Measurements from ENCODE around the gene INSM2. TPM values are rescaled to one million over a fixed set of nuclear protein-coding genes. Genes with fewer than 3 reads are reported as not detected.

The INSM2 gene
- total and polyA plus RNA-seq, 2 of the 4 experiments (the other 2 are of a cell fraction): not detected

DNA sequence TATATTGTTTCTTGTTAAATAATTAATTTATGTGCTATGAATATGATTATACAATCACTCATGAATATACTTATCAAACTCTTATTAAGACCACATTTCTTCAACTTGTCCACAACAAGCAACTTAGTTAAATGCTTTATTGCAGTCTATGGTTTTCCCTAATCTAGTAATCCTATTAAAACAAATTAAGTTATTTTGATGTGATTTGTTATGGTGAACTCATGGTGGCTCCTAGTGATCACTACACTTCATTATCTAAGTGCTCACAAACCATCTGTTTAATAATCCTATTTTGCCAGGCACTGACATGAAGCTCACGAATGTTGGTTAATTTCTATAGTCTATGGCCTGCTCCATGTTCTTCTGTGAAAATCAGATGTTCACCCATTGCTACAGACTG, 42.9 kb downstream of the INSM2 start:
- WGBS, 2 experiments (ENCODE audit: extremely low coverage in 2 of 2, insufficient read length in 1 of 2): no CpG with 5 or more reads among the region's 1 CpG

More for the DNA sequence above, 42.9 kb downstream of the INSM2 start:
- BruUV-seq (replicated peaks): no TSS peak
- H3K27ac ChIP-seq (ENCODE audit: insufficient read depth, low read length): no peak overlapping the region
- ChIA-PET POLR2A (ENCODE audit: unreplicated experiment) (no interaction called here), CTCF (no interaction called here)
- dilution Hi-C loops (cut with HindIII; ENCODE audit: low sequenced_read_pairs, unreplicated experiment): no loop called here
- no peaks in the 10 kb centered on the region for H3K4me1 ChIP-seq (ENCODE audit: control insufficient read depth, insufficient read depth, low read length)
- H3K14ac ChIP-seq (replicated peaks; ENCODE audit: low read depth, low read length): no peak overlapping the region
- H3K23ac ChIP-seq (ENCODE audit: low read depth, low read length): no peak overlapping the region
- no peak overlapping the region for H3K56ac ChIP-seq (ENCODE audit: extremely low read depth, insufficient read depth, low read length)
- H3K9me3 ChIP-seq (ENCODE audit: control insufficient read depth, insufficient read depth, low read length): no peaks in the 10 kb centered on the region
- H4K8ac ChIP-seq (ENCODE audit: low read depth in 2 of 2, low read length in 2 of 2): no peak overlapping the region
- no peak overlapping the region for H3K4me3 ChIP-seq (ENCODE audit: insufficient read depth, low read depth, low read length)
- no peak overlapping the region for H2AFZ ChIP-seq (replicated peaks; ENCODE audit: low read length, poor library complexity)
- intact Hi-C loops (cut with micrococcal nuclease): no loop called here
- no peak for ATAC-seq (ENCODE audit: low read depth)
- no peaks in the 10 kb centered on the region for H3K27me3 ChIP-seq (ENCODE audit: control insufficient read depth, insufficient read depth, low read length)
- no peak overlapping the region for H2AK5ac ChIP-seq (ENCODE audit: low read depth, low read length)
- H2BK5ac ChIP-seq (ENCODE audit: low read depth, low read length, poor library complexity, severe bottlenecking): no peak overlapping the region
- no peak overlapping the region for H2AK9ac ChIP-seq (replicated peaks; ENCODE audit: low read depth, low read length, poor library complexity)
- H4K91ac ChIP-seq (ENCODE audit: insufficient read depth, low read depth, low read length): no peak overlapping the region
- H4K5ac ChIP-seq (ENCODE audit: low read depth, low read length): no peak overlapping the region
- DNase-seq: no peak
- H2BK15ac ChIP-seq (ENCODE audit: low read depth, low read length): no peak overlapping the region
- H3K4me2 ChIP-seq (ENCODE audit: low read depth, low read length): no peak overlapping the region
- no peaks in the 10 kb centered on the region for H3K9me1 ChIP-seq (ENCODE audit: insufficient read depth, low read length)
- H3K36me3 ChIP-seq (ENCODE audit: control insufficient read depth, insufficient read depth, low read length): no peaks in the 10 kb centered on the region
- in situ Hi-C loops (cut with MboI; ENCODE audit: low sequenced_read_pairs): no loop called here
- H2BK120ac ChIP-seq (ENCODE audit: low read depth, low read length): no peak overlapping the region
- H3K79me1 ChIP-seq (ENCODE audit: low read depth in 1 of 2, low read length in 2 of 2): no peaks in the 10 kb centered on the region
- TF ChIP-seq CHD1 (IDR thresholded peaks at IDR 0.05; ENCODE audit: low read depth, low read length) (no peak), FOS (IDR thresholded peaks at IDR 0.05; ENCODE audit: low read depth, low read length) (no peak), MXI1 (IDR thresholded peaks at IDR 0.05; ENCODE audit: borderline replicate concordance, low read depth, low read length) (no peak)
- H3K9ac ChIP-seq (ENCODE audit: low read depth, low read length): no peak overlapping the region
- no peaks in the 10 kb centered on the region for H4K20me1 ChIP-seq (ENCODE audit: insufficient read depth, low read length)
- no peak overlapping the region for H3K18ac ChIP-seq (ENCODE audit: low read depth, low read length)
- H2BK20ac ChIP-seq (ENCODE audit: low read depth, low read length): no peak overlapping the region
- H3K4ac ChIP-seq (ENCODE audit: low read depth, low read length): no peak overlapping the region
